Glomerular visceral epithelial cell (primary cell): ENCODE measurements around the gene PRORP.
"Not testable (repeated sequence)": the region's sequence is repeated elsewhere in the genome, so short reads cannot be mapped to it uniquely, and the experiment has no call there.

Source experiments
- DNase-seq: peaks from one replicate; pipeline ENCODE4 v3.0.0-alpha.2; 2016; ENCODE audit errors: extremely low spot score

PRORP gene

GRCh38 chr14:35121887-35122695 is at the start of gene PRORP, which contains the start of gene PPP2R3C:
TSS of gene PRORP (plus strand) at chr14:35122552. CDS start at chr14:35123246, 694 bp downstream.
TSS of gene PPP2R3C (minus strand) at chr14:35121990. CDS start at chr14:35121959, 31 bp downstream.
- peak; percentile 98 for DNase-seq

- no peak for DNase-seq
Observed at GRCh38 chr14:35073486-35073885, 48.9 kb upstream of the PRORP start.

GRCh38 chr14:35078082-35078481 is 44.3 kb upstream of the PRORP start:
- no peak for DNase-seq

GRCh38 chr14:35079742-35080141 is 42.6 kb upstream of the PRORP start:
- no peak for DNase-seq

GRCh38 chr14:35083530-35084150 is 38.7 kb upstream of the PRORP start:
- no peak for DNase-seq

- no peak for DNase-seq
Observed at GRCh38 chr14:35085441-35085840, 36.9 kb upstream of the PRORP start.

GRCh38 chr14:35088514-35088913 is 33.8 kb upstream of the PRORP start:
- no peak for DNase-seq

- not testable (repeated sequence) for DNase-seq
Observed at GRCh38 chr14:35094645-35095044, 27.7 kb upstream of the PRORP start.

- no peak for DNase-seq
Observed at GRCh38 chr14:35107866-35108265, 14.5 kb upstream of the PRORP start.

- DNase-seq, result no peak
Observed at GRCh38 chr14:35112641-35113040, 9.7 kb upstream of the PRORP start.

GRCh38 chr14:35113308-35113950 is 8.9 kb upstream of the PRORP start:
- DNase-seq, result no peak

GRCh38 chr14:35114036-35114435 is 8.3 kb upstream of the PRORP start:
- DNase-seq, result no peak

- no peak for DNase-seq
Observed at GRCh38 chr14:35116242-35116641, 6.1 kb upstream of the PRORP start.

GRCh38 chr14:35117112-35117511 is 5.2 kb upstream of the PRORP start:
- no peak for DNase-seq

- DNase-seq, result peak; percentile 21
Observed at GRCh38 chr14:35121026-35121886, 1.1 kb upstream of the PRORP start.

- DNase-seq, result peak; percentile 10
Observed at GRCh38 chr14:35122696-35123387, 490 bp downstream of the PRORP start.

- no peak for DNase-seq
Observed at GRCh38 chr14:35123388-35123703, 994 bp downstream of the PRORP start.

- peak; percentile 30 for DNase-seq
Observed at GRCh38 chr14:35124127-35124526, 1.8 kb downstream of the PRORP start.

GRCh38 chr14:35133542-35134328 is 11.4 kb downstream of the PRORP start:
- DNase-seq, result no peak

GRCh38 chr14:35134329-35135123 is 12.2 kb downstream of the PRORP start:
- DNase-seq, result no peak
